Adrenal gland (tissue), 12 donors: ENCODE results near the gene SPTAN1. TPM values are rescaled to one million over a fixed set of nuclear protein-coding genes. Genes with fewer than 3 reads are reported as not detected.
"Not testable (repeated sequence)": the region's sequence is repeated elsewhere in the genome, so short reads cannot be mapped to it uniquely, and the experiment has no call there.

Experiments used
- DNase-seq, 7 donors: peaks; one replicate each; pipeline ENCODE4 v3.0.0-alpha.2; 2019 to 2020
- H3K27ac ChIP-seq, 5 donors: fragments of 200-600 bp; sonication (generic) in 4 of 5; 1 replicate in 3 of 5; 2 replicates in 2 of 5; pipeline versions ENCODE4 v1.5.1 to v1.8.0; 2016 to 2020; ENCODE audit warnings: mild to moderate bottlenecking in 1 of 5
- H3K27me3 ChIP-seq: fragments of 200-600 bp; 2 replicates; pipeline ENCODE4 v1.8.0; 2021
- H3K36me3 ChIP-seq, 2 donors: fragments of 200-600 bp; replicated peaks in 1 of 2; 1 replicate in 1 of 2; 2 replicates in 1 of 2; pipeline versions ENCODE4 v1.5.1 to v1.8.0; 2018 to 2022
- H3K4me1 ChIP-seq, 2 donors: fragments of 200-600 bp; replicated peaks in 1 of 2; 1 replicate in 1 of 2; 2 replicates in 1 of 2; pipeline versions ENCODE4 v1.5.1 to v1.8.0; 2018 to 2021
- H3K4me3 ChIP-seq, 4 donors: fragments of 200-600 bp; sonication (generic) in 3 of 4; one replicate each; pipeline ENCODE4 v1.5.1; 2016 to 2018
- H3K9me3 ChIP-seq, 3 donors: fragments of 200-600 bp; sonication (generic) in 1 of 3; replicated peaks in 1 of 3; 1 replicate in 2 of 3; 2 replicates in 1 of 3; pipeline versions ENCODE4 v1.5.1 to v1.8.0; 2016 to 2021
- POLR2A ChIP-seq, 2 donors: fragments of 450-650 bp; IDR thresholded peaks; one replicate each; pipeline ENCODE4 v1.6.1; 2017; ENCODE audit warnings: antibody characterized with exemption in 2 of 2, mild to moderate bottlenecking in 2 of 2, moderate library complexity in 1 of 2
- WGBS, 4 donors: extraction: QIAGEN DNeasy Blood & Tissue Kit in 2 of 4; methylation state at CpG; one replicate each; pipeline versions ENCODE4 v1.1.5 to v1.1.7; 2013 to 2017; 5-methylcytosine and 5-hydroxymethylcytosine counted together
- intact Hi-C, 2 donors: fragments of 100-400 bp; cut with DNase I; formaldehyde crosslinking; loops; one replicate each; pipeline versions ENCODE4 v1.14.1 to v1.15.0; 2022 to 2023
- polyA plus RNA-seq, 3 donors: library from polyadenylated mRNA; stranded (reverse); fragments of 200-250 nt in 2 of 3; fragments of 350-450 nt in 1 of 3; fragmentation: Illumina TruSeq in 1 of 3; extraction: RNeasy Lipid Tissue Mini Kit (QIAGEN cat#74804) in 1 of 3; gene quantifications; one replicate each; pipeline ENCODE4 v1.2.3, GENCODE V29; 2013 to 2014
- total RNA-seq, 9 donors: library from RNA; depleted of rRNA in 4 of 9; stranded (reverse); fragments of >200 nt in 4 of 9; fragments of 120-200 nt in 1 of 9; fragmentation: NEBNext Ultra II Directional in 1 of 9; extraction: Animal tissue kit (Norgen Biotek cat#: 25700) in 1 of 9; gene quantifications; one replicate each; pipeline versions ENCODE4 v1.1.0 to v1.2.4, GENCODE V29; 2013 to 2023
- TF ChIP-seq, protein P1 (sequence below), 6 experiments: fragments of 450-650 bp in 4 of 6; fragments of 200-600 bp in 2 of 6; sonication (generic) in 1 of 6; IDR thresholded peaks; 1 replicate in 5 of 6; 2 replicates in 1 of 6; pipeline versions ENCODE4 v1.5.1 to v1.8.0; 2016 to 2021; ENCODE audit warnings: antibody characterized with exemption in 6 of 6, mild to moderate bottlenecking in 2 of 6, moderate library complexity in 1 of 6
- donor health status: healthy with polysubstance abuse.
- donor health status: Bipolar disorder and iron deficiency.
- donor health status: DM: yes; HTN: yes; CAD: no.
- donor health status: DM: no; HTN: no; CAD: no.
- donor health status: DM: no; HTN: no; CAD: no.
- donor health status: DM: yes; HTN: yes; CAD: no.

SPTAN1 gene
- total and polyA plus RNA-seq, 12 donors, result 136 to 316 (median 227) TPM

DNA sequence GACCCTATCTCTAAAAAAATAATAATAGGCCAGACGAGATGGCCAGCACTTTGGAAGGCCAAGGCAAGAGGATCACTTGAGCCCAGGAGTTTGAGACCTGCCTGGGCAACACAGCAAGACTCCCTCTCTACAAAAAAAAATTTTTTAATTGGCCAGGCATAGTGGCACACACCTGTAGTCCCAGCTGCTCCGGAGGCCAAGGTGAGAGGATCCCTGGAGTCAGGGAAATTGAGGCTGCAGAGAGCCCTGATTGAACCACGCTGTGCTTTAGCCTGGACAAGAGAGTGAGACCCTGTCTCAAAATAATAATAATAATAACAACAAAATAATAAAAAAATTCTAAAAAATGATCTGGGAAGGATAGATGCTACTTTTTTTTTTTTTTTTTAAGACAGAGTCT lies 105.4 kb downstream of the SPTAN1 start:
- 96 to 98% (median 97%) methylated on average over 3 of the region's 3 CpGs for WGBS, 4 donors
- no peaks in the 10 kb centered on the region for H3K27me3 ChIP-seq
- H3K4me3 ChIP-seq, result no peak overlapping the region
- TF ChIP-seq, protein P1, sequence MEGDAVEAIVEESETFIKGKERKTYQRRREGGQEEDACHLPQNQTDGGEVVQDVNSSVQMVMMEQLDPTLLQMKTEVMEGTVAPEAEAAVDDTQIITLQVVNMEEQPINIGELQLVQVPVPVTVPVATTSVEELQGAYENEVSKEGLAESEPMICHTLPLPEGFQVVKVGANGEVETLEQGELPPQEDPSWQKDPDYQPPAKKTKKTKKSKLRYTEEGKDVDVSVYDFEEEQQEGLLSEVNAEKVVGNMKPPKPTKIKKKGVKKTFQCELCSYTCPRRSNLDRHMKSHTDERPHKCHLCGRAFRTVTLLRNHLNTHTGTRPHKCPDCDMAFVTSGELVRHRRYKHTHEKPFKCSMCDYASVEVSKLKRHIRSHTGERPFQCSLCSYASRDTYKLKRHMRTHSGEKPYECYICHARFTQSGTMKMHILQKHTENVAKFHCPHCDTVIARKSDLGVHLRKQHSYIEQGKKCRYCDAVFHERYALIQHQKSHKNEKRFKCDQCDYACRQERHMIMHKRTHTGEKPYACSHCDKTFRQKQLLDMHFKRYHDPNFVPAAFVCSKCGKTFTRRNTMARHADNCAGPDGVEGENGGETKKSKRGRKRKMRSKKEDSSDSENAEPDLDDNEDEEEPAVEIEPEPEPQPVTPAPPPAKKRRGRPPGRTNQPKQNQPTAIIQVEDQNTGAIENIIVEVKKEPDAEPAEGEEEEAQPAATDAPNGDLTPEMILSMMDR (IDR thresholded peaks at IDR 0.05), result no peak
- no peak for TF ChIP-seq POLR2A (IDR thresholded peaks at IDR 0.05)
- no peaks in the 10 kb centered on the region for H3K36me3 ChIP-seq
- intact Hi-C loops, result no loop called here
- DNase-seq, result no peak
- peaks cover 6 to 18% of the 10 kb centered on the region in 2 donors for H3K4me1 ChIP-seq
- no peaks in the 10 kb centered on the region for H3K9me3 ChIP-seq
- H3K27ac ChIP-seq, result no peak overlapping the region

DNA sequence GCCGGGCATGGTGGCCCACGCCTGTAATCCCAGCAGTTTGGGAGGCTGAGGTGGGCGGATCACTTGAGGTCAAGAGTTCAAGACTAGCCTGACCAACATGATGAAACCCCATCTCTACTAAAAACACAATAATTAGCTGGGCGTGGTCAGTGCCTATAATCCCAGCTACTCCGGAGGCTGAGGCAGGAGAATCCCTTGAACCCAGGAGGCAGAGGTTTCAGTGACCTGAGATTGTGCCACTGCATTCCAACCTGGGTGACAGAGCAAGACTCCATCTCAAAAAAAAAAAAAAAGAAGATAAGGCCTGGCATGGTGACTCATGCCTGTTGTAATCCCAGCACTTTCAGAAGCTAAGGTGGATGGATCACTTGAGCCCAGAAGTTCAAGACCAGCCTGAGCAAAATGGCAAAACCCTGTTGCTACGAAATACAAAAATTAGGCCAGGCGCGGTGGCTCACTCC lies 114.1 kb downstream of the SPTAN1 start:
- H3K27ac ChIP-seq, H3K4me1 ChIP-seq, H3K4me3 ChIP-seq, intact Hi-C loops, H3K36me3 ChIP-seq, H3K9me3 ChIP-seq, H3K27me3 ChIP-seq: not testable (repeated sequence)
- WGBS, 4 donors, result 86 to 92% (median 87%) methylated on average over 8 of the region's 8 CpGs
- peak in 1 of 7 donors; percentile 25 for DNase-seq

DNA sequence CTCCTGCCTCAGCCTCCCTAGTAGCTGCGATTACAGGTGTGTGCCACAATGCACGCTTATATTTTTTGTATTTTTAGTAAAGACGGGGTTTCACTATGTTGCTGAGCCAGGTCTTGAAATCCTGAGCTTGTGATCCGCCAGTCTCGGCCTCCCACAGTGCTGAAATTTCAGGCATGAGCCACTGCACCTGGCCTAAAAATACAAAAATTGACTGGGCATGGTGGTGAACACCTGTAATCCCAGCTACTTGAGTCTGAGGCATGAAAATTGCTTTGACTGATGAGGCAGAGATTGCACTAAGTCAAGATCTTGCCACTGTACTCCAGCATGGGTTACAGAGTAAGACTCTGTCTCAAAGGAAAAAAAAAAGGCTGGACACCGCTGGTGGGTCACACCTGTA lies 117.4 kb downstream of the SPTAN1 start:
- Histone ChIP-seq H3K36me3 (no peaks in the 10 kb centered on the region), H3K27me3 (no peaks in the 10 kb centered on the region), H3K9me3 (no peaks in the 10 kb centered on the region), H3K4me1 (no peaks in the 10 kb centered on the region), H3K4me3 (no peak overlapping the region), H3K27ac (no peak overlapping the region)
- TF ChIP-seq, protein P1 (IDR thresholded peaks at IDR 0.05), result no peak
- no peak for TF ChIP-seq POLR2A (IDR thresholded peaks at IDR 0.05)
- intact Hi-C loops, result no loop called here
- peak in 1 of 7 donors; percentile 15 for DNase-seq
- WGBS, 4 donors, result 94 to 99% (median 96%) methylated on average over 6 of the region's 6 CpGs

DNA sequence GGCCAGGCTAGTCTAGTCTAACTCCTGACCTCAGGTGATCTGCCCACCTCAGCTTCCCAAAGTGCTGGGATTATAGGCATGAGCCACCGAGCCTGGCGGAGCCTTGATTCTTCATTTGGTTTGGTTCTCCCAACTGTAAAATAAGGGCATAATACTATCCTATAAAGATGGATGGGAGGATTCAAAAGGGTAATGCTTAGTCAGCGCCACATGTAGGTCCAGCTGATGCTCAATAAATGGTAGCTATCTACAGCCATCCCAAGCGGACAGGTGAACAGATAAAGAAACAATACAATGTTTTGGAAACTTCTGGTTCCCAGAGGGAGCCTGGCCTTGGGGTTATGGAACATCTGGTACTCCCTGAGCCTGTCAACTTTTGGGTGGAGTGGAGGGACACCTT lies 123.0 kb downstream of the SPTAN1 start:
- Histone ChIP-seq H3K9me3 (no peaks in the 10 kb centered on the region), H3K27me3 (no peaks in the 10 kb centered on the region), H3K36me3 (no peaks in the 10 kb centered on the region), H3K4me3 (no peak overlapping the region), H3K4me1 (no peaks in the 10 kb centered on the region), H3K27ac (no peak overlapping the region)
- WGBS, 4 donors, result 92 to 98% (median 95%) methylated on average over 4 of the region's 4 CpGs
- DNase-seq, result peak in 1 of 7 donors; percentile 7
- intact Hi-C loops, result no loop called here
- TF ChIP-seq, protein P1 (IDR thresholded peaks at IDR 0.05), result no peak
- TF ChIP-seq POLR2A (IDR thresholded peaks at IDR 0.05), result no peak

DNA sequence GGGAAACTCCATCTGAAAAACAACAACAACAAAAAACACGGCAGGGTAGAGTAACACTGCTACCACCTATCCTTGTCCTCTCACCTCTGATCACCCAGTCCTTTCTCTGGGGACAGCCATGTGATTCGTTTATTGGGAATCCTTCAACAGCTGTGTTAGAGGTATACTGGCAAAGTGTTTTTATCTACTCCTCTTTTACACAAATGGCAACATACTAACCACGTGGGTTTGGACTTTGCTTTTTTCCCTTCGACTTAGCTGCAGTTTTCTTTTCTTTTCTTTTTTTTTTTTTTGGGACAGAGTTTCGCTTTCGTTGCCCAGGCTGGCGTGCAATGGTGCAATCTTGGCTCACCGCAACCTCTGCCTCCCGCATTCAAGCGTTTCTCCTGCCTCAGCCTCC lies 125.4 kb downstream of the SPTAN1 start:
- 85 to 90% (median 87%) methylated on average over 10 of the region's 10 CpGs for WGBS, 4 donors
- no peak for DNase-seq
- no peaks in the 10 kb centered on the region for H3K27me3 ChIP-seq
- no peaks in the 10 kb centered on the region for H3K9me3 ChIP-seq
- H3K4me1 ChIP-seq, result no peaks in the 10 kb centered on the region
- no peaks in the 10 kb centered on the region for H3K36me3 ChIP-seq
- H3K4me3 ChIP-seq, result no peak overlapping the region
- intact Hi-C loops, result no loop called here
- H3K27ac ChIP-seq, result no peak overlapping the region
- TF ChIP-seq, protein P1 (IDR thresholded peaks at IDR 0.05), result no peak
- TF ChIP-seq POLR2A (IDR thresholded peaks at IDR 0.05), result no peak
